NCI-H460 (cell line): ENCODE measurements around the gene TSHR. TPM values are rescaled to one million over a fixed set of nuclear protein-coding genes. Genes with fewer than 3 reads are reported as not detected.
"Not testable (repeated sequence)": the region's sequence is repeated elsewhere in the genome, so short reads cannot be mapped to it uniquely, and the experiment has no call there.

Source experiments
- DNase-seq: peaks from one replicate; pipeline ENCODE4 v3.0.0-alpha.2; 2016; ENCODE audit warnings: low read depth; ENCODE audit errors: extremely low read depth
- polyA plus RNA-seq: library from polyadenylated mRNA; depleted of rRNA; stranded (reverse); fragments of >200 nt; gene quantifications from 2 replicates; pipeline ENCODE4 v1.2.3, GENCODE V29; 2014; cell fraction: nucleus; rRNA removed
- total RNA-seq: library from RNA; depleted of rRNA; stranded (reverse); fragments of >200 nt; shearing (Covaris generic); gene quantifications from 2 replicates; pipeline ENCODE4 v1.2.3, GENCODE V29; 2014; rRNA removed

TSHR gene
- total RNA-seq = 0.06 TPM in 1 of 2 replicates, not detected in the other
- not detected in 2 replicates for polyA plus RNA-seq

- DNase-seq = no peak
Measured at GRCh38 chr14:80955416-80955941, at the start of gene TSHR. Gene TSHR (plus strand): TSS chr14:80955621. CDS start chr14:80955681, 60 bp downstream.

GRCh38 chr14:80906336-80906735, 49.1 kb upstream of the TSHR start:
- no peak for DNase-seq

GRCh38 chr14:80906946-80907345, 48.5 kb upstream of the TSHR start:
- DNase-seq = no peak

- not testable (repeated sequence) for DNase-seq
Measured at GRCh38 chr14:80912013-80912412, 43.4 kb upstream of the TSHR start.

GRCh38 chr14:80919622-80920021, 35.8 kb upstream of the TSHR start:
- DNase-seq = no peak

GRCh38 chr14:80923368-80923767, 32.1 kb upstream of the TSHR start:
- DNase-seq = no peak

GRCh38 chr14:80924365-80925103, 30.9 kb upstream of the TSHR start:
- no peak for DNase-seq

GRCh38 chr14:80926397-80927082, 28.9 kb upstream of the TSHR start:
- DNase-seq = no peak

GRCh38 chr14:80927083-80927989, 28.1 kb upstream of the TSHR start:
- no peak for DNase-seq

GRCh38 chr14:80930095-80930494, 25.3 kb upstream of the TSHR start:
- DNase-seq = no peak

- no peak for DNase-seq
Measured at GRCh38 chr14:80930836-80931389, 24.5 kb upstream of the TSHR start.

- DNase-seq = no peak
Measured at GRCh38 chr14:80933282-80933681, 22.1 kb upstream of the TSHR start.

- no peak for DNase-seq
Measured at GRCh38 chr14:80933686-80934085, 21.7 kb upstream of the TSHR start.

- DNase-seq = no peak
Measured at GRCh38 chr14:80940146-80940545, 15.3 kb upstream of the TSHR start.

GRCh38 chr14:80941241-80942185, 13.9 kb upstream of the TSHR start, which contains the start of gene CEP128:
Gene CEP128 (minus strand): TSS chr14:80941738.
- peak; percentile 97 for DNase-seq

- DNase-seq = no peak
Measured at GRCh38 chr14:80942191-80942600, 13.2 kb upstream of the TSHR start.

- no peak for DNase-seq
Measured at GRCh38 chr14:80944861-80945617, 10.4 kb upstream of the TSHR start.

GRCh38 chr14:80946187-80946586, 9.2 kb upstream of the TSHR start:
- DNase-seq = no peak
